Fibroblast of the conjunctiva (primary cell): ENCODE data around the gene OTUD4.
"Not testable (repeated sequence)": the region's sequence is repeated elsewhere in the genome, so short reads cannot be mapped to it uniquely, and the experiment has no call there.

ENCODE experiments used
- DNase-seq: peaks from one replicate; pipeline ENCODE4 v3.0.0-alpha.2; 2010; ENCODE audit warnings: low read depth

The OTUD4 gene, protein sequence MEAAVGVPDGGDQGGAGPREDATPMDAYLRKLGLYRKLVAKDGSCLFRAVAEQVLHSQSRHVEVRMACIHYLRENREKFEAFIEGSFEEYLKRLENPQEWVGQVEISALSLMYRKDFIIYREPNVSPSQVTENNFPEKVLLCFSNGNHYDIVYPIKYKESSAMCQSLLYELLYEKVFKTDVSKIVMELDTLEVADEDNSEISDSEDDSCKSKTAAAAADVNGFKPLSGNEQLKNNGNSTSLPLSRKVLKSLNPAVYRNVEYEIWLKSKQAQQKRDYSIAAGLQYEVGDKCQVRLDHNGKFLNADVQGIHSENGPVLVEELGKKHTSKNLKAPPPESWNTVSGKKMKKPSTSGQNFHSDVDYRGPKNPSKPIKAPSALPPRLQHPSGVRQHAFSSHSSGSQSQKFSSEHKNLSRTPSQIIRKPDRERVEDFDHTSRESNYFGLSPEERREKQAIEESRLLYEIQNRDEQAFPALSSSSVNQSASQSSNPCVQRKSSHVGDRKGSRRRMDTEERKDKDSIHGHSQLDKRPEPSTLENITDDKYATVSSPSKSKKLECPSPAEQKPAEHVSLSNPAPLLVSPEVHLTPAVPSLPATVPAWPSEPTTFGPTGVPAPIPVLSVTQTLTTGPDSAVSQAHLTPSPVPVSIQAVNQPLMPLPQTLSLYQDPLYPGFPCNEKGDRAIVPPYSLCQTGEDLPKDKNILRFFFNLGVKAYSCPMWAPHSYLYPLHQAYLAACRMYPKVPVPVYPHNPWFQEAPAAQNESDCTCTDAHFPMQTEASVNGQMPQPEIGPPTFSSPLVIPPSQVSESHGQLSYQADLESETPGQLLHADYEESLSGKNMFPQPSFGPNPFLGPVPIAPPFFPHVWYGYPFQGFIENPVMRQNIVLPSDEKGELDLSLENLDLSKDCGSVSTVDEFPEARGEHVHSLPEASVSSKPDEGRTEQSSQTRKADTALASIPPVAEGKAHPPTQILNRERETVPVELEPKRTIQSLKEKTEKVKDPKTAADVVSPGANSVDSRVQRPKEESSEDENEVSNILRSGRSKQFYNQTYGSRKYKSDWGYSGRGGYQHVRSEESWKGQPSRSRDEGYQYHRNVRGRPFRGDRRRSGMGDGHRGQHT

DNA sequence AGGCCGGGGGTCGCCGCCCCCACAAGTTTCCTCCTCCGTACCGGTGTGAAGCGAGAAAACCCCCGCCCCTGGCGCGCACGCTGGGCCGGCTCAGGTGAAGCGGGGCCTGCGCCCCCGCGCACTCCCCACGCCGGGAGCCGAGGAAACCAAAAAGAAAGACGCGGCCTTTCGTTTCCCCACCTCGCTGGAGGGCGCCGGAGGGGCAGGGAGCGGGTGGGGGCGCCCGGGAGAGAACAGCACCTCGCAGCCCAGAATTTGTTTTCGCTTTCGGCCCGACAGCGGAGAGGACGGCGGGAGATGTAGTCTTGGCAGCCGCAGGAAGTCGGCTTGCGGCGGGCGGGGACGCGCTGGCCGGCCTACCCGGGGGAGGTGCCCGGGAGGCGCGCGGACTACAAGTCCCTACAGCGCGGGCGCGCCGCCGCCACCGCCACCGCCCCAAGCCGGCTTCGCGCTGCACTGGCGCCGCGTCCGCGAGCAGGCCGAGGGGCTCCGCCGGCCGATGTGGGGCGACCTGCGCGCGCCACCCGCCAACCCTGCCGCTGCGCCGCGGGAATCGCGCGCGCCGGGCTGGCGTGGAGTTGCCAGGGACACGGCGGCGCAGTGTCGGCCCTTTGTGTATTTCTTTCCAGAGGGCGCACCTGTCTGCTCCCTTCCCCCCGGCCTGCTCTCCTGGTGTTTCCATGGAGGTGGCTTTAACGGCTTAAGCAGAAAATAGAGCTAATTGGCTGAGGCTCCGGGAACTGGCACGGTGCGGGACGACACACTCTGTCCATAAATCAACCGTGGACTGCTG is at the start of gene OTUD4:
Gene OTUD4, minus strand, starts transcription at position 292 of the 793 bp plus-strand sequence. CDS start 616 bp downstream, outside the sequence.
- peak; percentile 93 for DNase-seq

DNA sequence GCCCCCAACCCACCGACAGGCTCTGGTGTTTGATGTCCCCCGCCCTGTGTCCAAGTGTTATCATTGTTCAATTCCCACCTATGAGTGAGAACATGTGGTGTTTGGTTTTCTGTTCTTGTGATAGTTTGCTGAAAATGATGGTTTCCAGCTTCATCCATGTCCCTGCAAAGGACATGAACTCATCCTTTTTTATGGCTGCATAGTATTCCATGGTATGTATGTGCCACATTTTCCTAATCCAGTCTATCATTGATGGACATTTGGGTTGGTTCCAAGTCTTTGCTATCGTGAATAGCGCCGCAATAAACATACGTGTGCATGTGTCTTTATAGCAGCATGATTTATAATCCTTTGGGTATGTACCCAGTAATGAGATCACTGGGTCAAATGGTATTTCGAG is 42.8 kb upstream of the OTUD4 start:
- not testable (repeated sequence) for DNase-seq

DNA sequence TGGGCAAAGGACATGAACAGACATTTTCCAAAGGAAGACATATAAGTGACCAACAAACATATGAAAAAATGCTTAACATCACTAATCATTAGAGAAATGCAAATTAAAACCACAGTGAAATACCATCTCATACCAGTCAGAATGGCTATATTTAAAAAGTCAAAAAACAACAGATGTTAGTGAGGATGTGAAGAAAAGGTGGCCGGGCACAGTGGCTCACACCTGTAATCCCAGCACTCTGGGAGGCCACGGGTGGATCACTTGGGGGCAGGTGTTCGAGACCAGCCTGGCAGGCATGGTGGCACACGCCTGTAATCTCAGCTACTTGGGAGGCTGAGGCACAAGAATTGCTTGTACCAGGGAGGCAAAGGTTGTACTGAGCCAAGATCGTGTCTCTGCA is 41.1 kb upstream of the OTUD4 start:
- not testable (repeated sequence) for DNase-seq

DNA sequence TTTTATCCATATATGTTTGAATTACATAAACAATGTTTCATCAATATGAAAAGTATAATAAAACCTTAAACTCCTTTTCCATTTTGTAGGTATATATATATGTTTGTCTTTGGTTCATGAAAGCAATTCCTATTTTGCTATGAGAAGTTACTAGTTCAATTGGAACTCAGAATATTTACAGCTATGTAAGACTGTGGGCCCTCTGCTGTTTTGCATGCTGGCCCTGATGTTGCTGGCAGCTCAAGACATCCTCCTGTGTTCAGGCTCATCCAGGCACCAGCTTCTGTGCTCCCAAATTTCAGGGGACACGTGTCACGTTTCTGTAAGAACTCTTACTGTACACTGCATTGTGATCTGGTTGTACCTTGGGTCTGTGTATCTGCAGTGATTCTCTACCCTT is 38.7 kb upstream of the OTUD4 start:
- no peak for DNase-seq

DNA sequence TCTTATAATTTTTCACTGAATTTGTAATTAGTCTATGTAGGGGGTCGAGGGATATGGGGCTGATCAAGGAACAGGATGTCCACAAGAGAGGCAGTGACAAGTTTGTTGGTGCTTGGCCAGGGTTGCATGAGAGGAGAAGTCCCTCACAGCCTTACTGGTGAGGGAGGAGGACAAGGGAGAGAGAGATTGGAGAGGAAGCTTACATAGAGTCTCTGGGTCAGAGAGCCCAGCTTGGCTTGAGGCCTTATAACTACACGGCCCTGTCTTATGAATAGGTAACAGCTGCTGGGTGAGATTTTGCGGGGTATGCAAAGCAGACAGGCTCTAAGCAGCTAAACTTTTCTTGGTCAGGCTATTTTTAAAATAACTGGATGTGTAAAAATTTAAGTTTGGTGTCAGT is 37.9 kb upstream of the OTUD4 start:
- no peak for DNase-seq

DNA sequence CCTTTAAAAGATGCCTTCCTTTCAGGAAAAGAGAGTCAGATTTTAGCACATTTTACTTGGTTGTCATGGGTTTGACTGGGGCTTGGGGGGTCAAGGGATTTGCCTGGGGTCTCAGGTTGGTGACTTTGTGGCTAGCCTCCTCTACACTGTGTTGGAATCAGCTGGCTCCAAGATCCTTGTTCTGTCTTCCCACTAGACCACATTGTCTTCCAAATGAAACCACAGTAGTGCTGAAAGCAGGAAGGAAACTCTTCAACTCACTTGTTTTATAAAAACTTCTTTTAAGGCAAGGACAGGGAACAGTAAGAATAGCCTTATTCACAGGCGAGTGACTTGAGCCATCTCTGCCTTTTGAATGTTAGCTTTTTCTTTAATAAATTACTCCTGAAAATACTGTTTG is 37.0 kb upstream of the OTUD4 start:
- DNase-seq = no peak

DNA sequence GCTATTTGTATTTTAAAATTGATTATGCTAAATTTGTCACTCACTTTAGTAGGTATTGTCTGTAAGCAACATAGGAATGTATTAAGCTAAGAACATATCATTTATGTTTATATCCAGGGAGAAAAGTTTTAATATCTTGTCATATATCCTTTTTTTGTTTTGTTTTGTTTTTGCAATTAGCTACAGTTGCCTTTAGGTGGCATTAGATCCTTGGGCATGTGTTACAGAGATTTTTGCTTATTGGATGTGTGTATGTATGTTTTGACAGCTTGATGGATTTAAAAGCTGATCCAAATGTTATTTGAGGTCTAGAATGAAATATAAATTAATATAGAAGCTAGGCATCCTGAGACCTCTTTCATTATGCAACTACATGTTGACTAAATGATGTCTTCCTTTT is 36.1 kb upstream of the OTUD4 start:
- peak; percentile 41 for DNase-seq

DNA sequence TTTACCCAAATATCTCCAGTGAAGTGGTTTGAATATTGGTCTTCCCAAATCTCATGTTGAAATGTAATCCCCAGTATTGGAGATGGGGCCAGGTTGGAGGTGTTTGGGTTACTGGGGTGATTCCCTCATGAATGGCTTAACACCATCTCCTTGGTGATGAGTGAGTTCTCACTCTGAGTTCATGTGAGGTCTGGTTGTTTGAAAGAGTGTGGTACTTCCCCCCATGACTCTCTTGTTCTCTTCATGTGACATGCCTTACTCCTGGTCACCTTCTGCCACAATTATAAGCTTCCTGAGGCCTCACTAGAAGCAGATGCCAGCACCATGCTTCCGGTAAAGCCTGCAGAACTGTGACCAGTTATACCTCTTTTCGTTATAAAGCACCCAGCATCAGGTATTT is 32.9 kb upstream of the OTUD4 start:
- no peak for DNase-seq

DNA sequence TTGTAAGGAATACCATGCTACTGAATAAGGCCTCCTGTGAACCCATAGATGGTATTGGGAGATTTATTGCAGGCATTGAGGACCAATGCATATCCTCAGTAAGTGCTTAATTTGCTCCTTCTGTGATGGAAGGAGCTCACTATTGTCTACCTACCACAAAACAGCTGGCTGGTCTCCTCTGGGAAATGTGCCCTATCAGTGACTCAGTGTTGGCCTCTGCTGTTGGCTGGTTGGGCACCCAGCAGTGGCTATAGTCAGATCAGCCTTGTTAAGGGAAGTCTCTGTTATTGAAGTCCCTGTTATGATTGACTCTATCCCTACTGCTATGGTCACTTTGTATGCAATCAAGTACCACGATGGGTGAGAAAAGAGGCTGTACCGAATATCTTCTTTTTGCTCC is 27.5 kb upstream of the OTUD4 start:
- no peak for DNase-seq

DNA sequence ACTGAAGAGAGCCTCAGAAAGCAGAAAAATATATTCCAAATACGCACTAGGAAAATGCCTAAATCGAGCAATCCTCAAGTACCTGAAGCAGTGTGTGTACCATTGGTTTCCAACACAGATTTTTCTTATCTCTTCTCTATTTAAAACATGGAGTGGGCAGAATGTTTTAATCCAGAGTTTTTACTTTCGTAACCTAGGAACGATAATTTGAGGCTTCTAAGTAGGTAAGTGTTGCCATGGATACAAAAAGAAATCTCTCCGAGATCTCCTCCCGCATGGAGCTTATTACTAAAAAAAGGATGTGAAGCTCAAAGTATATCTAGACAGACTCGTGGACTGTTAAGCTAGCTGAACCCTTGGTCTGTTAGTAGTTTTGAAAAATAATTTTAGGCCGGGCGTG is 23.0 kb upstream of the OTUD4 start:
- no peak for DNase-seq

DNA sequence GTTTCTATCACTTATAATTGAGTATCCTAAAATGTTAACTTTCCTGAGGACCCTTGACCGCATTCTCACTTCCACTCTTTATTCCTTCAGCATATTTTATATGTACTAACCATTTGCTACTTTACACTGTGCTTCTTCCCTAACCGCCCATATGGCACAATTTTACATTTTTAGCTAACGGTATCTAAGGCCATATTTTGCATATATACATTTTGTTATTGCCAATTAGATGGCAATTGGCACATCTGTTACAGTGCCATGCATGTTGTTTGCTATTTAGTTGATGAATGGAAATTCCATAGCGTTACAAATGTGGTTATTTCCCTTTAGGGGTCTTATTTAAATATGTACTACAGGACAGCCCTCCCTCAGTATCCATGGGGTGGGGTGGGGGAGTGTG is 20.0 kb upstream of the OTUD4 start:
- DNase-seq = no peak

DNA sequence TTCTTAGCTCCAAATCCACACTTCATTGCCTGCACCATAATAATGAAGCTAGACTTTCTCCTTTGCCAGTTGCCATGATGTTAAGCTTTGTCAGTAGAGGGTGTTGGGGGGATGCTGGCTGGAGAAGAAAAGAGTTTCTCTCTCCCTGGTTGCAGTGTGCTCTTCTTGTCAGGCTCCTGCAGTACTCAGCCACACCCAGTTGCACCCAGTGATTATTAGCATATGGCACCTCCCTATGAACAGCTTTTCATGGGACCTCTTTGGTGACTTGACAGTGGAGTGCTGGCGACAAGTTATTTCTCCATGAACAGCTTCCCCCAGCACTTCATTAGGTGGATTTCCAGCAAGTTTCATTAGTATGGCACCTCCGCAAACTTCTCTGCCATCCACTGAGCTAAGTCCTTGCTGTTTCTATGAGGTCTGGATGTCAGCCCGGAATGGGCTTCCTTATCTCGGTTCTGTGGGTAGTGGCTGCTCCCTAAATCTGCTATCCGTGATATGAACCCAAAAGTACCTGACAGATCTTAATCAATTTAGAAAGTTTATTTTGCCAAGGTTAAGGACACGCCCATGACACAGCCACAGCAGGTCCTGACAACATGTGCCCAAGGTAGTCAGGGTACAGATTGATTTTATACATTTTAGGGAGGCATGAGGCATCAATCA is 18.8 kb upstream of the OTUD4 start:
- no peak for DNase-seq

DNA sequence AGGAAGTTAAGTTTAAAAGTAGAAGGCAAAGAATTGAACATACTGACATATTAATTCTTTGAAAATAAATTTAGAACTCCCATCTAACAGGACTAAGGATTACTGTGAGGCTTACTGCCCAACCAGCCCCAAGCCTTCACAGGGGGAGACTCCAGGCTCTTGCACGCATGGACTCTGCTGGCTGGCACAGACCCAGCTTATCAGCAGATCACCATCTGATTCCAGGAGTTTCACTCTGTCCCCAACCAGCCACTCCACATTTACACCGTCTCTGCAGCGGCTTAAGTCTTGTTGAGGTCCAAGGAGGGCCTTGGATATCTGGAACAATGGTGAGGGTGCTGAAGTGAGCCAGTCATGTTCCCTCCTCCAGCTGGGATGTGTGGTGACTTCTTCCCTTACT is 16.4 kb upstream of the OTUD4 start:
- no peak for DNase-seq

DNA sequence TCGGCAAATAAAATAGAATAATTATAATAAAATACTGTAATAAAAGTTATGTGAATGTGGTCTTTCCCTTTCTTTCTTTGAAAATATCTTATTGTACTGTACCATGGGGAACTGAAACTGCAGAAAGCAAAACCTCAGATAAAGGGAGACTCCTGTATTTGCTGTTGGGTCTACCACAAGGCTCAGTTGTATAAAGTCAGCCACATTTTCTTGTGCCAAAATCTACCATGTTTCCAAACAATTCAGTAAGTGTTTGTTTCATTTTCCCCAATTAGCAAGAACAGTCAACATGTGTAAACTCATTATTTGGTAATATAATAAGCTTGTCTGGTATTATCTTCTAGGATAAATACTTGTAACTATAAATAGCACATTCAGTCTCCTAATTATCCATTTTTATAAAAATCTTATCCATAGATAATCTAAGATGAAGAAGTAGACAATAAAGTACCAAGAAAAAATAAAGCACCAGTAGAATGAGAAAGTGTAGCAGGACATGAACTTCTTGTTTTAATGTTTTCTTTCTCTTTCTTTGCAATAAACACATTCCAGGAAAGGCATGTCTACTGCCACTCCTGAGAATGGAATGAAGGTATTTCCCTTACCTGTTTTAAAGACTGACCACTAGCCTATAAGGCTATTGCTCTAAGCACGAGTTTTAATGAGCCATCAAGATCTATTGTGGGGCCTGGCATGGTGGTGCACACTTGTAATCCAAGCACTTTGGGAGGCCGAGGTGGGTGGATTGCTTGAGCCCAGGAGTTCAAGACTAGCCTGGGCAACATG is 15.0 kb upstream of the OTUD4 start:
- no peak for DNase-seq

DNA sequence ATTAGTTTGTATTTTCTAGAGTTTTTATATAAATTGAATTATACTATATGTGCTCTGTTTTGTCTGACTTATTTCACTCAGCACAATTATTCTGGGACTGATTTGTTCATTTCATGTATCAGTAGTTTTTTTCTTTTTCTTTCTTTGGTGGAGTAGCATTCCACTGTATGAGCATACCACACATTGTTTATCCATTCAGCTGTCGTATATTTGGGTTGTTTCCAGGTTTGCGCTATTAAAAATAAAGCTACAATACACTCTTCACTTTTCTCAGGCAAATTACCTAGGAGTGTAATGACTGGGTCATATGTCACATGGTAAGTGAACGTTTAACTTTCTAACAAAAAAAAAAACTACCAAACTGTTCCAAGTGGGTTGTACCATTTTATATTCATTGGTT is 9.6 kb upstream of the OTUD4 start:
- DNase-seq = no peak

DNA sequence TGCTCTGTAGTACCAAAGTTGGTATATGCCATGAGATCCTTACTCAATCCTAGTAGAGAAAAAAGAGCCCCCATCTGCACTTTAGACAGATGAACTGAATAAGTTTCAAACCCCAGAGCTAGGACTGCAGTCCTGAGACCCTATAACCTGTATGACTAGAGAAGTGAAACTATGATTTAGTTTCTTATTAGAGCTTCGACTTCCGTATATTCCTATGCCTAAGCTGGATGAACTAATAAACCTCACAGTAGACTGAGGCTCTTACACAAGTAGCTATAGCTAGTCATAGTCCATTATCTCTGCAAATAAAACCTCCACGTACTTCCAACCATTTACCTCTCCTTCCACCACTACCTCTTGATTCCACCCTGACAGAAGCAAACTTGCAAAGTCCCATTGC is 6.3 kb upstream of the OTUD4 start:
- DNase-seq = no peak

DNA sequence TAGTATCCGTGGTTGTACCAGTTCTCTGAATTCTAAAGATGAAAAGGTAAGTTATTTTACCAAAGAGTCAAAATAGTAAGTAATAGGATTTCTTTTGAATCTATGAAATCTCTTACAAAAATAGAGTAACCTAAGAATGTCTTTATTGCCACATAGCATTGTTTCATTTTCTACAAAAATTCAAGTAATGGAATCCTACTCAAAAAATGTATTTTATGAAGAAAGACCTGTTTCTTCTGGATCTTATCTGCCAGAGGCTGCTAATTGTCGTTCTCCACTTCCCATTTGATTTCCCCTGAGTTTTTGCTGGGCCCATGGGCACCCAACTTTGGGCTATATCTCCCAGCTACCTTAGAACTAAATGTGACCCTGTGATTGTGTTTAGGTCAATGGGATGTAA is 3.2 kb upstream of the OTUD4 start:
- DNase-seq = no peak

DNA sequence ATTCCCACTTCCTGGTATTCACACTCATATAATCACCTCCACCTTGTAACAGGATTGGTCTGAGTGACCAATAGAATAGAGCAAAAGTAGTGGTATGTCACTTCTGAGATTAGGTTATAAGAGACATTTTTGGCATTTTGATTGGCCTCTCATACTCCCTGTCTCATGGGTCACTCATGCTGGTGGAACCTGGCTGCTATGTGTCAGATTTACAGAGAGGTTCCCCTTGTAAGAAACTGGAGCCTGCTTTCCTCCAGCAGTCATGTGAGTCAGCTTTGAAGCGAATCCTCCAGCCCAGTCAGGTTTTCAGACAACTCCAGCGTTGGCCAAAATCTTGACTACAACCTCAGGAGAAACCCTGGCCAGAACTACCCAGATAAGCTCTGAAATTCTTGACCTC is 2.6 kb upstream of the OTUD4 start:
- no peak for DNase-seq

DNA sequence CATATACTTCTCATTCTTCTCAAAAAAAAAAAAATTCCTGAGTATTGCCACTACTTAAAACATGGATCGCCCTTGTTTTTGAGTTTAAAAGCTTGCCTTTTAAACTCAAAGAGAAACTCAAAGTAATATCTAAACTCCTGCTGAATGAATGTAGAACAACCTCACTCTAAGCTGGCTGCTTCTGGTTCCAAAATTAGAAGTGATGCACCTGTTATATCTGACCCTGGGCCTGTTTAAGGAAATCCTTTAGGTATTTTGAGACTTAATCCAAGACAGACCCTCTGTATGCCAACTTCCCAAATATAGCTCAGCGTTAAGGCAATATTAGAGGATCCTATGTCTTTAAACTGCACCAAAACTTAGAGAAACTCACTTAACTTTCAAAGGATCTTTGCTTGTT is 1.8 kb upstream of the OTUD4 start:
- DNase-seq = no peak

DNA sequence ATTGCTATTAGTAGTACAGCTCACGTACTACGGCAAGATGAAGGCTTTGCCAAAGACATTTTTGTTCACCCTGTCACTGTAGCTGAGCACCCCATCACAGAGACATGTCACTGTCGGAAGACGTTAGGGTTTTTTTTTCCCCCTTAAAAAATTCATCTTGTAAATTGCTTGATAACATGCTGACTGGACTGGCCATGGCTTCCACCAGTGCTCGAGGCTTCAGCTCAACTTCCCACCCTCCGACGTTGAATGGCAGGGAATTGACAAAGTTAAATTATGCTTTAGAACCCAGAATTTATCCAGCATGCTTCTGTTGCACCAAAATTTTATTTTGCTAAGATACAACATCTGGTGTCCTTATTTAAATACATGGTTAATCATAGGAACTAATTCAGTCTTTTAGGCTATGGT is 707 bp upstream of the OTUD4 start:
- no peak for DNase-seq

DNA sequence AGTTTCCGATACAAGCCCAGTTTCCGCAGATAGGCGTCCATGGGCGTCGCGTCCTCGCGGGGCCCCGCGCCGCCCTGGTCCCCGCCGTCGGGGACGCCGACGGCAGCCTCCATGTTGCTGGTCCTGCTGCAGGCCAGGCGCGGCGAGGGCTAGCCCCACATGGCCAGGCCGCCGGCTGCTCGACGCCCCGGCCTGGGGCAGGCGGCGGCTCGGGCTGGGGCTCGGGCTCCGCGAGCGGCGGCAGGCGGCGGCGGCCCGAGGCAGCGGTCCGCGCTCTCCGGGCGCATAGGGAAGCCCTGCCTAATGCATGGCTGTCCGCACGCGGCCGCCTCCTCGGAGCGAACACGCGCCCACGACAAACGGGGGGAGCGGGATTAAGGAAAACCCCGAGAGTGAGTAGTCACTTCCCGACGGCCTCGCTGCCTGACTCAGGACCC is 510 bp downstream of the OTUD4 start:
- not testable (repeated sequence) for DNase-seq
